Activated naive CD8-positive, alpha-beta T cell treated with anti-CD3 and anti-CD28 coated beads for 36 hours (primary cell): ENCODE measurements around the gene CLSTN1. TPM values are rescaled to one million over a fixed set of nuclear protein-coding genes. Genes with fewer than 3 reads are reported as not detected.
"Not testable (repeated sequence)": the region's sequence is repeated elsewhere in the genome, so short reads cannot be mapped to it uniquely, and the experiment has no call there.

ENCODE experiments used
- DNase-seq: peaks from one replicate; pipeline ENCODE4 v3.0.0; 2021
- H3K27ac Mint-ChIP-seq: one replicate; pipeline ENCODE4 v1.8.0; 2022; ENCODE audit warnings: mild to moderate bottlenecking, moderate library complexity, mixed read lengths
- H3K27me3 Mint-ChIP-seq: one replicate; pipeline ENCODE4 v1.8.0; 2022; ENCODE audit warnings: mild to moderate bottlenecking, mixed read lengths
- H3K36me3 Mint-ChIP-seq: one replicate; pipeline ENCODE4 v1.8.0; 2021; ENCODE audit warnings: mild to moderate bottlenecking, mixed read lengths
- H3K4me1 Mint-ChIP-seq: one replicate; pipeline ENCODE4 v1.8.0; 2021; ENCODE audit warnings: mixed read lengths
- H3K4me3 Mint-ChIP-seq: one replicate; pipeline ENCODE4 v1.8.0; 2022; ENCODE audit warnings: mild to moderate bottlenecking, moderate library complexity, mixed read lengths
- H3K9me3 Mint-ChIP-seq: one replicate; pipeline ENCODE4 v1.8.0; 2022; ENCODE audit warnings: mixed read lengths
- total RNA-seq, 2 experiments: library from RNA; stranded (reverse); gene quantifications; one replicate each; pipeline ENCODE4 v1.2.3, GENCODE V29; 2021

CLSTN1 gene
- total RNA-seq, 2 experiments from 2014 or later: 30.4 to 31.0 TPM

- Mint-ChIP-seq H3K36me3 (peaks cover 77% of the 10 kb centered on the region), H3K27me3 (peaks cover 6% of the 10 kb centered on the region), H3K4me3 (peak overlapping the region; percentile 66), H3K9me3 (peaks cover 4% of the 10 kb centered on the region), H3K27ac (peak overlapping the region; percentile 79), H3K4me1 (peaks cover 50% of the 10 kb centered on the region)
- DNase-seq: no peak
Measured at GRCh38 chr1:9719978-9720722, 103.6 kb downstream of the CLSTN1 start.

- Mint-ChIP-seq H3K9me3 (peaks cover 1% of the 10 kb centered on the region), H3K4me1 (peaks cover 54% of the 10 kb centered on the region), H3K27ac (peak overlapping the region; percentile 98), H3K36me3 (peaks cover 66% of the 10 kb centered on the region), H3K4me3 (peak overlapping the region; percentile 90), H3K27me3 (peaks cover 6% of the 10 kb centered on the region)
- no peak for DNase-seq
Measured at GRCh38 chr1:9718006-9718680, 105.6 kb downstream of the CLSTN1 start.

- Mint-ChIP-seq H3K27ac (peak overlapping the region; percentile 98), H3K27me3 (peaks cover 6% of the 10 kb centered on the region), H3K4me3 (peak overlapping the region; percentile 90), H3K36me3 (peaks cover 62% of the 10 kb centered on the region), H3K4me1 (peaks cover 62% of the 10 kb centered on the region), H3K9me3 (no peaks in the 10 kb centered on the region)
- DNase-seq: peak; percentile 88
Measured at GRCh38 chr1:9717193-9718005, 106.4 kb downstream of the CLSTN1 start.

- no peaks in the 10 kb centered on the region for H3K9me3 Mint-ChIP-seq
- H3K4me1 Mint-ChIP-seq: peaks cover 64% of the 10 kb centered on the region
- peak; percentile 39 for DNase-seq
- H3K4me3 Mint-ChIP-seq: peak overlapping the region; percentile 90
- peaks cover 60% of the 10 kb centered on the region for H3K36me3 Mint-ChIP-seq
- H3K27ac Mint-ChIP-seq: peak overlapping the region; percentile 98
- peaks cover 6% of the 10 kb centered on the region for H3K27me3 Mint-ChIP-seq
Measured at GRCh38 chr1:9716404-9717192, 107.2 kb downstream of the CLSTN1 start.

- peak; percentile 73 for DNase-seq
- Mint-ChIP-seq H3K36me3 (peaks cover 61% of the 10 kb centered on the region), H3K27me3 (peaks cover 6% of the 10 kb centered on the region), H3K9me3 (no peaks in the 10 kb centered on the region), H3K4me1 (peaks cover 64% of the 10 kb centered on the region), H3K4me3 (peak overlapping the region; percentile 90), H3K27ac (peak overlapping the region; percentile 98)
Measured at GRCh38 chr1:9715536-9716226, 108.1 kb downstream of the CLSTN1 start.

GRCh38 chr1:9714257-9714718 is 109.5 kb downstream of the CLSTN1 start:
- H3K4me1 Mint-ChIP-seq: peaks cover 58% of the 10 kb centered on the region
- peaks cover 65% of the 10 kb centered on the region for H3K36me3 Mint-ChIP-seq
- peak overlapping the region; percentile 84 for H3K27ac Mint-ChIP-seq
- H3K4me3 Mint-ChIP-seq: peak overlapping the region; percentile 23
- H3K27me3 Mint-ChIP-seq: peaks cover 6% of the 10 kb centered on the region
- DNase-seq: peak; percentile 42
- no peaks in the 10 kb centered on the region for H3K9me3 Mint-ChIP-seq

- H3K4me3 Mint-ChIP-seq, H3K9me3 Mint-ChIP-seq, H3K27me3 Mint-ChIP-seq, DNase-seq: not testable (repeated sequence)
- Mint-ChIP-seq H3K27ac (peak overlapping the region; percentile 81), H3K4me1 (peaks cover 47% of the 10 kb centered on the region), H3K36me3 (peaks cover 57% of the 10 kb centered on the region)
Measured at GRCh38 chr1:9712767-9713166, 111.0 kb downstream of the CLSTN1 start.

GRCh38 chr1:9711466-9712020 is 112.2 kb downstream of the CLSTN1 start:
- H3K4me3 Mint-ChIP-seq: no peak overlapping the region
- no peak for DNase-seq
- peaks cover 47% of the 10 kb centered on the region for H3K4me1 Mint-ChIP-seq
- H3K36me3 Mint-ChIP-seq: peaks cover 49% of the 10 kb centered on the region
- peak overlapping the region; percentile 66 for H3K27ac Mint-ChIP-seq
- H3K27me3 Mint-ChIP-seq: no peaks in the 10 kb centered on the region
- no peaks in the 10 kb centered on the region for H3K9me3 Mint-ChIP-seq

- H3K9me3 Mint-ChIP-seq: no peaks in the 10 kb centered on the region
- peaks cover 50% of the 10 kb centered on the region for H3K4me1 Mint-ChIP-seq
- H3K27me3 Mint-ChIP-seq: no peaks in the 10 kb centered on the region
- peak overlapping the region; percentile 8 for H3K27ac Mint-ChIP-seq
- H3K4me3 Mint-ChIP-seq: no peak overlapping the region
- H3K36me3 Mint-ChIP-seq: peaks cover 46% of the 10 kb centered on the region
- no peak for DNase-seq
Measured at GRCh38 chr1:9710037-9710436, 113.7 kb downstream of the CLSTN1 start.

- Mint-ChIP-seq H3K9me3 (peaks cover 9% of the 10 kb centered on the region), H3K27ac (peak overlapping the region; percentile 56), H3K27me3 (no peaks in the 10 kb centered on the region), H3K4me3 (no peak overlapping the region), H3K4me1 (peaks cover 53% of the 10 kb centered on the region), H3K36me3 (peaks cover 59% of the 10 kb centered on the region)
- no peak for DNase-seq
Measured at GRCh38 chr1:9706178-9706577, 117.6 kb downstream of the CLSTN1 start.

- H3K27ac Mint-ChIP-seq: peak overlapping the region; percentile 63
- H3K9me3 Mint-ChIP-seq: peaks cover 9% of the 10 kb centered on the region
- no peak for DNase-seq
- no peak overlapping the region for H3K4me3 Mint-ChIP-seq
- peaks cover 61% of the 10 kb centered on the region for H3K36me3 Mint-ChIP-seq
- no peaks in the 10 kb centered on the region for H3K27me3 Mint-ChIP-seq
- H3K4me1 Mint-ChIP-seq: peaks cover 54% of the 10 kb centered on the region
Measured at GRCh38 chr1:9705337-9706093, 118.2 kb downstream of the CLSTN1 start.

- Mint-ChIP-seq H3K27me3 (no peaks in the 10 kb centered on the region), H3K4me3 (no peak overlapping the region), H3K27ac (peak overlapping the region; percentile 81), H3K9me3 (peaks cover 9% of the 10 kb centered on the region), H3K36me3 (peaks cover 56% of the 10 kb centered on the region), H3K4me1 (peaks cover 55% of the 10 kb centered on the region)
- DNase-seq: no peak
Measured at GRCh38 chr1:9703681-9704080, 120.1 kb downstream of the CLSTN1 start.

GRCh38 chr1:9703165-9703509 is 120.6 kb downstream of the CLSTN1 start:
- Mint-ChIP-seq H3K9me3 (peaks cover 9% of the 10 kb centered on the region), H3K27me3 (no peaks in the 10 kb centered on the region), H3K4me1 (peaks cover 60% of the 10 kb centered on the region), H3K4me3 (no peak overlapping the region), H3K27ac (peak overlapping the region; percentile 81), H3K36me3 (peaks cover 60% of the 10 kb centered on the region)
- DNase-seq: no peak
